Measurements from ENCODE around the gene CRHR1. TPM values are rescaled to one million over a fixed set of nuclear protein-coding genes. Genes with fewer than 3 reads are reported as not detected.

CRHR1 gene
- total and polyA plus RNA-seq, 10 of the 15 experiments (the other 5 are each of a cell fraction or from before 2014, with no cell fraction given), result 0.08 TPM; not detected in 9

- no peak for DNase-seq (ENCODE audit: low read depth, low spot score)
- no TSS peak for BruUV-seq (replicated peaks)
- no peak for TF ChIP-seq TCF7 (IDR thresholded peaks at IDR 0.05; ENCODE audit: borderline replicate concordance)
- no peak for TF ChIP-seq ZNF24 (IDR thresholded peaks at IDR 0.05)
- no peak for TF ChIP-seq SMARCA5 (IDR thresholded peaks at IDR 0.05)
- no peak for TF ChIP-seq ZNF207 (IDR thresholded peaks at IDR 0.05; ENCODE audit: borderline replicate concordance)
- TF ChIP-seq ASH2L (IDR thresholded peaks at IDR 0.05; ENCODE audit: borderline replicate concordance, low read depth), result no peak
- no peak for TF ChIP-seq MYB (IDR thresholded peaks at IDR 0.05; ENCODE audit: borderline replicate concordance, low read depth, low read length)
- TF ChIP-seq ZNF274 (IDR thresholded peaks at IDR 0.05; ENCODE audit: insufficient read depth, insufficient read length), result no peak
- no peak for TF ChIP-seq KAT2A (conservative IDR thresholded peaks at IDR 0.05; ENCODE audit: control insufficient read depth, low read depth, low read length)
- no peak for TF ChIP-seq NR2F1 (conservative IDR thresholded peaks at IDR 0.05)
- WGBS (ENCODE audit: insufficient coverage, insufficient replicate concordance, low lambda C conversion rate, missing lambda C conversion rate), result 40% methylated on average over 3 of the region's 3 CpGs
- in situ Hi-C loops (cut with MboI), result no loop called here
- no peak for ATAC-seq
- ChIA-PET RAD21 (ENCODE audit: unreplicated experiment) (no interaction called here), POLR2A (no interaction called here), CTCF (no interaction called here), SMC1A (ENCODE audit: uncharacterized antibody, unreplicated experiment) (no interaction called here)
- H3K4me3 ChIP-seq, result no peak overlapping the region
- H4K20me1 ChIP-seq (ENCODE audit: control insufficient read depth, insufficient read depth), result no peaks in the 10 kb centered on the region
- no peak overlapping the region for H3K27ac ChIP-seq (ENCODE audit: control insufficient read depth, insufficient read depth)
- H3K79me2 ChIP-seq (ENCODE audit: control insufficient read depth, insufficient read depth, low read length), result no peaks in the 10 kb centered on the region
- H3K36me3 ChIP-seq (ENCODE audit: control insufficient read depth in 2 of 2, insufficient read depth in 2 of 2, low read length in 1 of 2), result no peaks in the 10 kb centered on the region
- no peaks in the 10 kb centered on the region; the same call in 2 of the 3 replicates for H3K9me3 ChIP-seq (replicated peaks; ENCODE audit: control insufficient read depth, insufficient read depth, low read length)
- H3K4me2 ChIP-seq (ENCODE audit: control insufficient read depth, insufficient read depth), result no peak overlapping the region
- H3K9ac ChIP-seq (ENCODE audit: control insufficient read depth, insufficient read depth, low read length), result no peak overlapping the region
- H3K27me3 ChIP-seq (replicated peaks in 1 of 2; ENCODE audit: control insufficient read depth in 2 of 2, insufficient read depth in 2 of 2, low read length in 1 of 2), result peaks cover 0 to 2% of the 10 kb centered on the region in 2 experiments; a peak in 1 of 4 replicates
- FAIRE-seq, result no peak
- no peak overlapping the region for H2AFZ ChIP-seq (ENCODE audit: control insufficient read depth, low read depth, low read length)
- H3K4me1 ChIP-seq (ENCODE audit: control insufficient read depth, insufficient read depth, low read length), result no peaks in the 10 kb centered on the region
- intact Hi-C loops (cut with micrococcal nuclease; ENCODE audit: unreplicated experiment), result no loop called here
These were observed 92.4 kb downstream of the CRHR1 start for GRCh38 chr17:45876539-45876938.

GRCh38 chr17:45877467-45877866 lies 93.3 kb downstream of the CRHR1 start:
- POLR2A ChIA-PET, result no interaction called here
- in situ Hi-C loops (cut with MboI), result no loop called here
- Histone ChIP-seq H3K9ac (ENCODE audit: control insufficient read depth, insufficient read depth, low read length) (no peak overlapping the region), H3K4me2 (ENCODE audit: control insufficient read depth, insufficient read depth) (no peak overlapping the region), H3K9me3 (replicated peaks; ENCODE audit: control insufficient read depth, insufficient read depth, low read length) (no peaks in the 10 kb centered on the region; the same call in 2 of the 3 replicates), H2AFZ (ENCODE audit: control insufficient read depth, low read depth, low read length) (no peak overlapping the region), H3K4me1 (ENCODE audit: control insufficient read depth, insufficient read depth, low read length) (no peaks in the 10 kb centered on the region), H3K27me3 (replicated peaks in 1 of 2; ENCODE audit: control insufficient read depth in 2 of 2, insufficient read depth in 2 of 2, low read length in 1 of 2) (peaks cover 0 to 2% of the 10 kb centered on the region in 2 experiments; a peak in 1 of 4 replicates), H3K4me3 (no peak overlapping the region), H3K27ac (ENCODE audit: control insufficient read depth, insufficient read depth) (no peak overlapping the region), H3K36me3 (ENCODE audit: control insufficient read depth in 2 of 2, insufficient read depth in 2 of 2, low read length in 1 of 2) (no peaks in the 10 kb centered on the region), H4K20me1 (ENCODE audit: control insufficient read depth, insufficient read depth) (no peaks in the 10 kb centered on the region), H3K79me2 (ENCODE audit: control insufficient read depth, insufficient read depth, low read length) (no peaks in the 10 kb centered on the region)
- DNase-seq (ENCODE audit: low read depth, low spot score) (no peak), ATAC-seq (no peak), FAIRE-seq (no peak)
- RAD21 ChIA-PET (ENCODE audit: unreplicated experiment), result no interaction called here
- CTCF ChIA-PET, result no interaction called here
- SMC1A ChIA-PET (ENCODE audit: uncharacterized antibody, unreplicated experiment), result no interaction called here
- 0% methylated on average over 1 of the region's 1 CpG for WGBS (ENCODE audit: insufficient coverage, insufficient replicate concordance, low lambda C conversion rate, missing lambda C conversion rate)
- no peak for TF ChIP-seq ZNF622 (IDR thresholded peaks at IDR 0.05)
- TF ChIP-seq CHD4 (IDR thresholded peaks at IDR 0.05), result no peak
- TF ChIP-seq EGR1 (IDR thresholded peaks at IDR 0.05; ENCODE audit: borderline replicate concordance in 1 of 2, low read depth in 2 of 2, low read length in 2 of 2), result no peak
- no peak for TF ChIP-seq ZNF274 (IDR thresholded peaks at IDR 0.05; ENCODE audit: insufficient read depth, insufficient read length)
- TF ChIP-seq POLR2AphosphoS2 (IDR thresholded peaks at IDR 0.05; ENCODE audit: low read depth, low read length), result no peak
- TF ChIP-seq SKIL (IDR thresholded peaks at IDR 0.05; ENCODE audit: low read depth, poor library complexity, severe bottlenecking), result no peak
- TF ChIP-seq STAT3 (IDR thresholded peaks at IDR 0.05; ENCODE audit: low read depth, low read length), result no peak
- intact Hi-C loops (cut with micrococcal nuclease; ENCODE audit: unreplicated experiment), result no loop called here
- no TSS peak for BruUV-seq (replicated peaks)

All from GM12878 (cell line).